OCI-LY7 (cell line): ENCODE measurements around the gene MATCAP1.

Source experiments
- EZH2phosphoT487 ChIP-seq: fragments of 200-600 bp; sonication (generic); IDR thresholded peaks from 2 replicates; pipeline ENCODE4 v1.6.1; 2018; ENCODE audit warnings: low read depth, borderline replicate concordance, mild to moderate bottlenecking, mixed run types, antibody characterized with exemption, low read length, moderate library complexity, mixed read lengths
- TF ChIP-seq, protein P1 (sequence below): fragments of 200-600 bp; sonication (generic); conservative IDR thresholded peaks from 2 replicates; pipeline ENCODE4 v1.5.1; 2014; ENCODE audit warnings: mild to moderate bottlenecking, antibody characterized with exemption, low read length, moderate library complexity, mixed read lengths

DNA sequence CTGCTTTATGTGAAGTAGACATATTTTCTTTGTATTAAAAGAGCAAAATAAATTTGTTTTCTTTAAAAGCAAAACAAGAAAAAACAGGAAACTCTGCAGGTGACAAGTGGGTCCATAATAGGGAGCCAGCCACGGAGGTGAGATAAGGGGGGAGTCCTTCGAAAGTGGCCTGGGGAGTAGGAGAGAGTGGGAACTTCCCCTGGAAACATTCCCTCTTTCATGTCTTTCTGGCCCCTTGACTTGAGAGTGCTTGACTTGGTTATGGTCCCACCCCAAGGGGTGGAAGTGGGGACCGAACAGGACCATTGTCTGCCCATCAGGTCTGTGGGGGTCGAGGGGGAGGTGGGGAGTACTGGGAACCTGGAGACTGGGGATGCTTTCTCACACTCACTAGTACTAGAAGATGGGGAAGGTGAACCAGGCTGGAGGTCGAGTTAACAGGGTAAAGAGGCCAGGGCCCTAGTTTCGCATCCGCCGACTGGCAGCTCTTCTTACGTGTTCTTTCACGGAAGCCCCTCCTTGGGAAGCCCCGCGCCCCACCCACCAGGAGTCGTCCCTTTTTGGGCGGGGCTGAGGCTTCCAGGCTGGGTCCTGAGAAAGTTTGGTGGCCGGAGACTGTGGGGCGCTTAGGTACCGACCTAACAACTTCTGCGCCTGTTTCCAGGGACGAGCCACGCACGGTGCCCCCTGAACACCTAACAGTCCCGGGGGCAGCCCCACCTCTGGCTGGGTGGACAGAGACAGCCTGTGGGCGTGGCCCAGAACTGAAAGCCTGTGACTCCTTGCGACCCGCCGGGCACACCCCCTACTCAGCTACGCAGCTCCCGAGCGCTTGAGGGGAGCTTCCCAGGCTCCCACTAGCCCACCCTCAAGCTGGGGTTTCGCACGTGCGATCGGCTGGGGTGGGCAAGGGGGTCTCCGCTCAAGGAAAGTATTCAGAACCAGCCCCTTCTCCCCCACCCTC, 24.8 kb downstream of the MATCAP1 start:
- TF ChIP-seq, protein P1, sequence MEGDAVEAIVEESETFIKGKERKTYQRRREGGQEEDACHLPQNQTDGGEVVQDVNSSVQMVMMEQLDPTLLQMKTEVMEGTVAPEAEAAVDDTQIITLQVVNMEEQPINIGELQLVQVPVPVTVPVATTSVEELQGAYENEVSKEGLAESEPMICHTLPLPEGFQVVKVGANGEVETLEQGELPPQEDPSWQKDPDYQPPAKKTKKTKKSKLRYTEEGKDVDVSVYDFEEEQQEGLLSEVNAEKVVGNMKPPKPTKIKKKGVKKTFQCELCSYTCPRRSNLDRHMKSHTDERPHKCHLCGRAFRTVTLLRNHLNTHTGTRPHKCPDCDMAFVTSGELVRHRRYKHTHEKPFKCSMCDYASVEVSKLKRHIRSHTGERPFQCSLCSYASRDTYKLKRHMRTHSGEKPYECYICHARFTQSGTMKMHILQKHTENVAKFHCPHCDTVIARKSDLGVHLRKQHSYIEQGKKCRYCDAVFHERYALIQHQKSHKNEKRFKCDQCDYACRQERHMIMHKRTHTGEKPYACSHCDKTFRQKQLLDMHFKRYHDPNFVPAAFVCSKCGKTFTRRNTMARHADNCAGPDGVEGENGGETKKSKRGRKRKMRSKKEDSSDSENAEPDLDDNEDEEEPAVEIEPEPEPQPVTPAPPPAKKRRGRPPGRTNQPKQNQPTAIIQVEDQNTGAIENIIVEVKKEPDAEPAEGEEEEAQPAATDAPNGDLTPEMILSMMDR, result no peak
- no peak for TF ChIP-seq EZH2phosphoT487
